HG02571 (cell line): ENCODE data around the gene TRIM67.

Experiments
- ATAC-seq: cut with Tn5 transposase; IDR thresholded peaks from one replicate; pipeline ENCODE4 v1.9.1; 2021; ENCODE audit warnings: mild to moderate bottlenecking, moderate library complexity; ENCODE audit not compliant: unreplicated experiment

TRIM67 gene

GRCh38 chr1:231182317-231182716 is 20.5 kb downstream of the TRIM67 start:
- ATAC-seq, result no peak

GRCh38 chr1:231183639-231184590 is 22.1 kb downstream of the TRIM67 start:
- no peak for ATAC-seq

GRCh38 chr1:231184891-231185290 is 23.0 kb downstream of the TRIM67 start:
- ATAC-seq, result no peak

GRCh38 chr1:231185391-231185790 is 23.5 kb downstream of the TRIM67 start:
- no peak for ATAC-seq

- ATAC-seq, result no peak
Measured at GRCh38 chr1:231186356-231187115, 24.7 kb downstream of the TRIM67 start.

- ATAC-seq, result no peak
Measured at GRCh38 chr1:231187571-231187970, 25.7 kb downstream of the TRIM67 start.

GRCh38 chr1:231188072-231188471 is 26.2 kb downstream of the TRIM67 start:
- ATAC-seq, result no peak

GRCh38 chr1:231188768-231189167 is 26.9 kb downstream of the TRIM67 start:
- ATAC-seq, result no peak

- no peak for ATAC-seq
Measured at GRCh38 chr1:231189683-231190270, 27.9 kb downstream of the TRIM67 start.

GRCh38 chr1:231190456-231190855 is 28.6 kb downstream of the TRIM67 start:
- ATAC-seq, result no peak

- ATAC-seq, result no peak
Measured at GRCh38 chr1:231192620-231193163, 30.8 kb downstream of the TRIM67 start.

- ATAC-seq, result no peak
Measured at GRCh38 chr1:231193710-231194340, 32.0 kb downstream of the TRIM67 start.

- ATAC-seq, result no peak
Measured at GRCh38 chr1:231194476-231194842, 32.6 kb downstream of the TRIM67 start.

- ATAC-seq, result no peak
Measured at GRCh38 chr1:231194843-231195516, 33.1 kb downstream of the TRIM67 start.

GRCh38 chr1:231196307-231196706 is 34.4 kb downstream of the TRIM67 start:
- ATAC-seq, result no peak

GRCh38 chr1:231196728-231197127 is 34.9 kb downstream of the TRIM67 start:
- no peak for ATAC-seq

GRCh38 chr1:231199868-231200267 is 38.0 kb downstream of the TRIM67 start:
- no peak for ATAC-seq

GRCh38 chr1:231200388-231201031 is 38.7 kb downstream of the TRIM67 start:
- ATAC-seq, result no peak

- no peak for ATAC-seq
Measured at GRCh38 chr1:231201375-231201978, 39.6 kb downstream of the TRIM67 start.
